GM20000 (cell line): ENCODE results near the gene PEAK1.

ENCODE experiments used
- DNase-seq: peaks from one replicate; pipeline ENCODE4 v3.0.0; 2012; ENCODE audit warnings: low spot score
- CTCF ChIP-seq: IDR thresholded peaks from 2 replicates; pipeline ENCODE4 v1.5.1; 2012; ENCODE audit warnings: mild to moderate bottlenecking, control low read depth; ENCODE audit errors: extremely low read depth, missing control alignments

Gene PEAK1

GRCh38 chr15:77342807-77343206, 77.1 kb downstream of the PEAK1 start:
- no peak for DNase-seq
- no peak for TF ChIP-seq CTCF

GRCh38 chr15:77340245-77340644, 79.7 kb downstream of the PEAK1 start:
- TF ChIP-seq CTCF = no peak
- no peak for DNase-seq

GRCh38 chr15:77336006-77336405, 83.9 kb downstream of the PEAK1 start:
- DNase-seq = no peak
- TF ChIP-seq CTCF = no peak

GRCh38 chr15:77335298-77335697, 84.6 kb downstream of the PEAK1 start:
- no peak for DNase-seq
- no peak for TF ChIP-seq CTCF

- no peak for TF ChIP-seq CTCF
Observed at GRCh38 chr15:77333166-77333565, 86.7 kb downstream of the PEAK1 start.

GRCh38 chr15:77329202-77329601, 90.7 kb downstream of the PEAK1 start:
- DNase-seq = no peak
- TF ChIP-seq CTCF = no peak

More at GRCh38 chr15:77333166-77333565, 86.7 kb downstream of the PEAK1 start:
- no peak for DNase-seq

GRCh38 chr15:77327844-77328529, 91.9 kb downstream of the PEAK1 start:
- no peak for TF ChIP-seq CTCF

More at GRCh38 chr15:77327844-77328529, 91.9 kb downstream of the PEAK1 start:
- no peak for DNase-seq
